HEK293 (cell line): ENCODE results near the gene GABPB1.

Experiments used
- CTCF ChIA-PET: fragments of 350-600 bp; formaldehyde crosslinking; extraction: SDS; loops from one replicate; lab custom pipeline; 2021; ENCODE audit warnings: antibody characterized with exemption; lab: Yijun Ruan, JAX
- POLR2A ChIA-PET: fragments of 300-600 bp; formaldehyde crosslinking; extraction: SDS; loops from one replicate; lab custom pipeline; 2020; ENCODE audit warnings: antibody characterized with exemption, inconsistent platforms; lab: Yijun Ruan, JAX
- H3K27ac ChIP-seq: fragments of 200-500 bp; sonication (Bioruptor generic); 2 replicates; pipeline ENCODE4 v1.5.1; 2014; ENCODE audit warnings: low read depth, low read length, control low read depth, inconsistent platforms; ENCODE audit errors: extremely low read depth
- H3K36me3 ChIP-seq, 2 experiments: fragments of 200-500 bp in 1 of 2; sonication (Bioruptor generic) in 1 of 2; 1 replicate in 1 of 2; 2 replicates in 1 of 2; pipeline ENCODE4 v1.5.1; 2014 to 2017; ENCODE audit warnings: inconsistent platforms in 2 of 2, low read length in 2 of 2; ENCODE audit not compliant: control insufficient read depth in 2 of 2, insufficient read depth in 1 of 2
- H3K4me1 ChIP-seq: fragments of 200-500 bp; sonication (Bioruptor generic); 2 replicates; pipeline ENCODE4 v1.5.1; 2014; ENCODE audit warnings: mild to moderate bottlenecking, low read length, inconsistent platforms; ENCODE audit not compliant: control insufficient read depth, insufficient read depth
- H3K4me3 ChIP-seq: 2 replicates; pipeline ENCODE4 v1.5.1; 2011; ENCODE audit warnings: low read depth, mild to moderate bottlenecking, control low read depth, low read length, moderate library complexity
- H3K9me3 ChIP-seq: fragments of 200-500 bp; sonication (Bioruptor generic); 2 replicates; pipeline ENCODE4 v1.5.1; 2014; ENCODE audit warnings: low read depth, low read length, inconsistent platforms; ENCODE audit not compliant: control insufficient read depth, insufficient read depth
- BCL6B ChIP-seq: fragments of 450-650 bp; formaldehyde crosslinking; IDR thresholded peaks from 2 replicates; pipeline ENCODE4 v1.5.1; 2017; ENCODE audit warnings: missing biosample characterization, missing genetic modification characterization
- GLI2 ChIP-seq: fragments of 450-650 bp; formaldehyde crosslinking; IDR thresholded peaks from 2 replicates; pipeline ENCODE4; 2017; ENCODE audit warnings: missing biosample characterization, missing genetic modification characterization, low read depth, borderline replicate concordance
- HOXA7 ChIP-seq: sonication (generic); formaldehyde crosslinking; IDR thresholded peaks from 2 replicates; pipeline ENCODE4 v1.8.1; 2022; ENCODE audit warnings: missing genetic modification reagents, borderline replicate concordance
- HOXD13 ChIP-seq: sonication (generic); formaldehyde crosslinking; IDR thresholded peaks from 2 replicates; pipeline ENCODE4 v1.8.0; 2022; ENCODE audit warnings: missing genetic modification reagents, borderline replicate concordance
- KLF16 ChIP-seq: fragments of 450-650 bp; formaldehyde crosslinking; IDR thresholded peaks from 2 replicates; pipeline ENCODE4 v1.5.1; 2017; ENCODE audit warnings: missing biosample characterization, missing genetic modification characterization
- PRDM6 ChIP-seq: fragments of 450-650 bp; formaldehyde crosslinking; IDR thresholded peaks from 2 replicates; pipeline ENCODE4 v1.5.1; 2017; ENCODE audit warnings: missing biosample characterization, missing genetic modification characterization
- SCRT2 ChIP-seq: fragments of 450-650 bp; formaldehyde crosslinking; IDR thresholded peaks from 2 replicates; pipeline ENCODE4 v1.5.1; 2016; ENCODE audit warnings: missing biosample characterization, missing genetic modification characterization
- ZBTB48 ChIP-seq: fragments of 450-650 bp; formaldehyde crosslinking; IDR thresholded peaks from 2 replicates; pipeline ENCODE4 v1.5.1; 2016; ENCODE audit warnings: missing biosample characterization, missing genetic modification characterization
- ZBTB6 ChIP-seq: fragments of 450-650 bp; formaldehyde crosslinking; IDR thresholded peaks from 2 replicates; pipeline ENCODE4 v1.5.1; 2017; ENCODE audit warnings: missing biosample characterization, missing genetic modification characterization
- ZEB2 ChIP-seq: fragments of 450-650 bp; formaldehyde crosslinking; IDR thresholded peaks from 2 replicates; pipeline ENCODE4 v1.5.1; 2016; ENCODE audit warnings: missing biosample characterization, missing genetic modification characterization
- ZFP37 ChIP-seq: fragments of 450-650 bp; formaldehyde crosslinking; IDR thresholded peaks from 2 replicates; pipeline ENCODE4 v1.5.1; 2016; ENCODE audit warnings: missing biosample characterization, missing genetic modification characterization
- ZIC2 ChIP-seq: fragments of 450-650 bp; formaldehyde crosslinking; IDR thresholded peaks from 2 replicates; pipeline ENCODE4 v1.5.1; 2016; ENCODE audit warnings: missing biosample characterization, missing genetic modification characterization
- ZNF10 ChIP-seq: fragments of 450-650 bp; formaldehyde crosslinking; IDR thresholded peaks from 2 replicates; pipeline ENCODE4 v1.5.1; 2017; ENCODE audit warnings: missing biosample characterization, missing genetic modification characterization
- ZNF140 ChIP-seq: fragments of 450-650 bp; formaldehyde crosslinking; IDR thresholded peaks from 2 replicates; pipeline ENCODE4 v1.5.1; 2016; ENCODE audit warnings: missing biosample characterization, missing genetic modification characterization
- ZNF16 ChIP-seq: fragments of 450-650 bp; formaldehyde crosslinking; IDR thresholded peaks from 2 replicates; pipeline ENCODE4 v1.5.1; 2016; ENCODE audit warnings: low read depth, missing biosample characterization, missing genetic modification characterization
- ZNF18 ChIP-seq: fragments of 450-650 bp; formaldehyde crosslinking; IDR thresholded peaks from 2 replicates; pipeline ENCODE4 v1.5.1; 2016; ENCODE audit warnings: missing biosample characterization, missing genetic modification characterization
- ZNF2 ChIP-seq: fragments of 450-650 bp; formaldehyde crosslinking; IDR thresholded peaks from 2 replicates; pipeline ENCODE4 v1.5.1; 2016; ENCODE audit warnings: missing biosample characterization, missing genetic modification characterization
- ZNF211 ChIP-seq: fragments of 450-650 bp; formaldehyde crosslinking; IDR thresholded peaks from 2 replicates; pipeline ENCODE4 v1.5.1; 2016; ENCODE audit warnings: low read depth, missing biosample characterization, missing genetic modification characterization
- ZNF23 ChIP-seq: fragments of 450-650 bp; formaldehyde crosslinking; IDR thresholded peaks from 2 replicates; pipeline ENCODE4 v1.5.1; 2016; ENCODE audit warnings: missing biosample characterization, missing genetic modification characterization, borderline replicate concordance
- ZNF416 ChIP-seq: fragments of 450-650 bp; formaldehyde crosslinking; IDR thresholded peaks from 2 replicates; pipeline ENCODE4 v1.5.1; 2016; ENCODE audit warnings: missing biosample characterization, missing genetic modification characterization
- ZNF501 ChIP-seq: fragments of 450-650 bp; formaldehyde crosslinking; IDR thresholded peaks from 2 replicates; pipeline ENCODE4 v1.5.1; 2016; ENCODE audit warnings: missing biosample characterization, missing genetic modification characterization
- ZNF610 ChIP-seq: fragments of 450-650 bp; formaldehyde crosslinking; IDR thresholded peaks from 2 replicates; pipeline ENCODE4 v1.5.1; 2016; ENCODE audit warnings: missing biosample characterization, missing genetic modification characterization, borderline replicate concordance
- ZNF626 ChIP-seq: fragments of 450-650 bp; sonication (Bioruptor Pico); formaldehyde crosslinking; IDR thresholded peaks from 2 replicates; pipeline ENCODE4 v1.5.1; 2018; ENCODE audit warnings: missing biosample characterization, missing genetic modification characterization, inconsistent platforms
- ZNF629 ChIP-seq: fragments of 450-650 bp; formaldehyde crosslinking; IDR thresholded peaks from 2 replicates; pipeline ENCODE4 v1.5.1; 2017; ENCODE audit warnings: missing biosample characterization, missing genetic modification characterization
- ZNF670 ChIP-seq: fragments of 450-650 bp; formaldehyde crosslinking; IDR thresholded peaks from 2 replicates; pipeline ENCODE4 v1.5.1; 2016; ENCODE audit warnings: missing biosample characterization, missing genetic modification characterization, low read depth
- ZNF704 ChIP-seq: fragments of 450-650 bp; formaldehyde crosslinking; IDR thresholded peaks from 2 replicates; pipeline ENCODE4 v1.5.1; 2016; ENCODE audit warnings: missing biosample characterization, missing genetic modification characterization
- ZNF843 ChIP-seq: fragments of 450-650 bp; formaldehyde crosslinking; IDR thresholded peaks from 2 replicates; pipeline ENCODE4 v1.5.1; 2016; ENCODE audit warnings: missing biosample characterization, missing genetic modification characterization
- ZSCAN30 ChIP-seq: fragments of 450-650 bp; IDR thresholded peaks from 2 replicates; pipeline ENCODE4 v1.5.1; 2018; ENCODE audit warnings: missing biosample characterization, mild to moderate bottlenecking, missing genetic modification characterization, moderate library complexity

GABPB1 gene

GRCh38 chr15:50235794-50236193, 119.2 kb downstream of the GABPB1 start:
- ChIA-PET CTCF (no interaction called here), POLR2A (no interaction called here)
- Histone ChIP-seq H3K27ac (no peak overlapping the region), H3K4me1 (no peaks in the 10 kb centered on the region), H3K36me3 (no peaks in the 10 kb centered on the region), H3K9me3 (no peaks in the 10 kb centered on the region), H3K4me3 (no peak overlapping the region)
- TF ChIP-seq ZNF2 (tag by site-specific recombination) (no peak), ZNF416 (tag by site-specific recombination) (no peak), ZSCAN30 (tag by site-specific recombination) (no peak), ZEB2 (tag by site-specific recombination) (no peak), KLF16 (no peak), ZNF140 (tag by site-specific recombination) (no peak), SCRT2 (tag by site-specific recombination) (no peak), ZNF23 (tag by site-specific recombination) (no peak), HOXD13 (CRISPR knock-in tag) (no peak), ZNF10 (tag by site-specific recombination) (no peak), ZNF670 (no peak)

GRCh38 chr15:50234764-50235163, 120.2 kb downstream of the GABPB1 start:
- Histone ChIP-seq H3K4me3 (no peak overlapping the region), H3K9me3 (no peaks in the 10 kb centered on the region), H3K4me1 (no peaks in the 10 kb centered on the region), H3K27ac (no peak overlapping the region), H3K36me3 (no peaks in the 10 kb centered on the region)
- ChIA-PET CTCF (interaction anchor here (0.6 kb wide), 1 partner anchor 1260 kb away, joined by 4 read pairs; no protein-coding TSS in a partner anchor), POLR2A (no interaction called here)
- TF ChIP-seq GLI2 (tag by site-specific recombination) (no peak), ZNF211 (tag by site-specific recombination) (no peak), ZNF626 (tag by site-specific recombination) (no peak), HOXA7 (CRISPR knock-in tag) (no peak), ZNF16 (no peak), ZNF501 (no peak), ZBTB48 (no peak), ZNF843 (no peak), ZBTB6 (tag by site-specific recombination) (no peak), BCL6B (no peak), ZIC2 (tag by site-specific recombination) (no peak), ZFP37 (no peak), ZNF18 (no peak), ZNF629 (tag by site-specific recombination) (no peak), ZNF704 (tag by site-specific recombination) (no peak), ZNF610 (tag by site-specific recombination) (no peak), PRDM6 (no peak)
